GM12892 (cell line): ENCODE results near the gene MYLK.

Source experiments
- POLR2A ChIP-seq: IDR thresholded peaks from 2 replicates; pipeline ENCODE4 v1.6.1; 2011; ENCODE audit warnings: low read depth, low read length, control low read depth
- POLR2AphosphoS5 ChIP-seq: IDR thresholded peaks from 2 replicates; pipeline ENCODE4 v1.6.1; 2011; ENCODE audit warnings: low read depth, low read length, control low read depth
- TAF1 ChIP-seq: IDR thresholded peaks from 2 replicates; pipeline ENCODE4 v1.6.1; 2011; ENCODE audit warnings: low read depth, mild to moderate bottlenecking, control low read depth, low read length, borderline replicate concordance

GRCh38 chr3:123711356-123711755 is 172.8 kb downstream of the MYLK start:
- no peak for TF ChIP-seq POLR2AphosphoS5
- no peak for TF ChIP-seq POLR2A
- TF ChIP-seq TAF1, result no peak
